WTC11 (cell line): ENCODE data around the gene NHS. TPM values are rescaled to one million over a fixed set of nuclear protein-coding genes. Genes with fewer than 3 reads are reported as not detected.

ENCODE experiments used
- ATAC-seq: fragments of 200-7000 bp; cut with Tn5 transposase; 2 replicates; pipeline ENCODE4 v1.10.0; 2021; ENCODE audit warnings: mild to moderate bottlenecking, moderate library complexity
- CTCF ChIA-PET: fragments of 300-600 bp; sonication (Branson Sonifier 250); formaldehyde crosslinking; loops from one replicate; lab custom pipeline; 2021; ENCODE audit warnings: antibody characterized with exemption; lab: Charles Lee
- POLR2A ChIA-PET: fragments of 350-600 bp; sonication (Branson Sonifier 250); formaldehyde crosslinking; loops from one replicate; lab custom pipeline; 2021; ENCODE audit warnings: antibody characterized with exemption; lab: Charles Lee
- DNase-seq: peaks from one replicate; pipeline ENCODE4 v3.0.0; 2021; ENCODE audit warnings: low spot score
- H3K27ac Mint-ChIP-seq: 2 replicates; pipeline ENCODE4 v1.8.0; 2021; ENCODE audit warnings: mixed read lengths
- H3K27me3 Mint-ChIP-seq: 2 replicates; pipeline ENCODE4 v1.8.0; 2021; ENCODE audit warnings: low read depth, mild to moderate bottlenecking, moderate library complexity, mixed read lengths
- H3K36me3 Mint-ChIP-seq: 2 replicates; pipeline ENCODE4 v1.8.0; 2021; ENCODE audit warnings: mixed read lengths
- H3K4me1 Mint-ChIP-seq: 2 replicates; pipeline ENCODE4 v1.8.0; 2022; ENCODE audit warnings: mixed read lengths
- H3K4me3 Mint-ChIP-seq: 2 replicates; pipeline ENCODE4 v1.8.0; 2021; ENCODE audit warnings: mild to moderate bottlenecking, moderate library complexity, mixed read lengths
- H3K9me3 Mint-ChIP-seq: 2 replicates; pipeline ENCODE4 v1.8.0; 2021; ENCODE audit warnings: mixed read lengths
- ARID4B ChIP-seq: sonication (generic); formaldehyde crosslinking; IDR thresholded peaks from 2 replicates; pipeline ENCODE4 v1.8.0; 2023; ENCODE audit warnings: missing genetic modification reagents, mild to moderate bottlenecking, borderline replicate concordance
- CREM ChIP-seq: sonication (generic); formaldehyde crosslinking; IDR thresholded peaks from 2 replicates; pipeline ENCODE4 v1.8.1; 2022; ENCODE audit warnings: mild to moderate bottlenecking, missing genetic modification reagents, moderate library complexity
- CTCF ChIP-seq: fragments of 200-600 bp; IDR thresholded peaks from 2 replicates; pipeline ENCODE4 v1.8.0; 2022; ENCODE audit warnings: antibody characterized with exemption
- E2F1 ChIP-seq: sonication (generic); formaldehyde crosslinking; IDR thresholded peaks from 2 replicates; pipeline ENCODE4 v1.8.0; 2022; ENCODE audit warnings: mild to moderate bottlenecking, missing genetic modification reagents
- ERG ChIP-seq: fragments of 250-450 bp; sonication (Bioruptor Pico); IDR thresholded peaks from 2 replicates; pipeline ENCODE4 v1.8.0; 2021; ENCODE audit warnings: mild to moderate bottlenecking
- FOXK1 ChIP-seq: sonication (generic); formaldehyde crosslinking; IDR thresholded peaks from 2 replicates; pipeline ENCODE4 v1.8.0; 2022; ENCODE audit warnings: mild to moderate bottlenecking, moderate library complexity, missing genetic modification reagents
- GRHL2 ChIP-seq: fragments of 250-450 bp; sonication (Bioruptor Pico); IDR thresholded peaks from 2 replicates; pipeline ENCODE4 v1.8.0; 2022; ENCODE audit warnings: mild to moderate bottlenecking, moderate library complexity; ENCODE audit not compliant: insufficient replicate concordance, severe bottlenecking
- JUN ChIP-seq: sonication (generic); formaldehyde crosslinking; IDR thresholded peaks from 2 replicates; pipeline ENCODE4 v1.8.0; 2023; ENCODE audit warnings: mild to moderate bottlenecking, missing genetic modification reagents
- MYBL2 ChIP-seq: sonication (generic); formaldehyde crosslinking; IDR thresholded peaks from 2 replicates; pipeline ENCODE4 v1.8.1; 2023; ENCODE audit warnings: mild to moderate bottlenecking, moderate library complexity, missing genetic modification reagents
- NR1H2 ChIP-seq: sonication (generic); formaldehyde crosslinking; IDR thresholded peaks from 2 replicates; pipeline ENCODE4 v1.9.0; 2021; ENCODE audit warnings: mild to moderate bottlenecking, moderate library complexity, missing genetic modification reagents
- NR2C2 ChIP-seq: sonication (generic); formaldehyde crosslinking; IDR thresholded peaks from 2 replicates; pipeline ENCODE4 v1.8.0; 2022; ENCODE audit warnings: mild to moderate bottlenecking, missing genetic modification reagents
- OVOL2 ChIP-seq: fragments of 250-450 bp; sonication (Bioruptor Pico); IDR thresholded peaks from 2 replicates; pipeline ENCODE4 v1.9.0; 2021; ENCODE audit warnings: mild to moderate bottlenecking, borderline replicate concordance
- SMAD4 ChIP-seq: sonication (generic); formaldehyde crosslinking; IDR thresholded peaks from 2 replicates; pipeline ENCODE4 v1.8.0; 2022; ENCODE audit warnings: mild to moderate bottlenecking, missing genetic modification reagents
- SP1 ChIP-seq: sonication (generic); formaldehyde crosslinking; conservative IDR thresholded peaks from 2 replicates; pipeline ENCODE4 v1.8.1; 2022; ENCODE audit warnings: missing genetic modification reagents
- STAT6 ChIP-seq: sonication (generic); formaldehyde crosslinking; conservative IDR thresholded peaks from 2 replicates; pipeline ENCODE4 v1.8.1; 2023; ENCODE audit warnings: mild to moderate bottlenecking, low read depth, missing genetic modification reagents, moderate library complexity
- TEAD1 ChIP-seq: sonication (generic); formaldehyde crosslinking; IDR thresholded peaks from 2 replicates; pipeline ENCODE4 v1.8.0; 2022; ENCODE audit warnings: mild to moderate bottlenecking, missing genetic modification reagents
- TP53 ChIP-seq: sonication (generic); formaldehyde crosslinking; IDR thresholded peaks from 2 replicates; pipeline ENCODE4 v1.8.1; 2023; ENCODE audit warnings: mild to moderate bottlenecking, missing genetic modification reagents
- USF2 ChIP-seq: sonication (generic); formaldehyde crosslinking; IDR thresholded peaks from 2 replicates; pipeline ENCODE4 v1.8.1; 2023; ENCODE audit warnings: mild to moderate bottlenecking, missing genetic modification reagents, moderate library complexity
- total RNA-seq: library from RNA; stranded (reverse); gene quantifications from 3 replicates; pipeline ENCODE4 v1.2.3, GENCODE V29; 2021

The NHS gene
- total RNA-seq, 1 experiment from 2014 or later, result 5.8 TPM

- no peaks in the 10 kb centered on the region for H3K36me3 Mint-ChIP-seq
- POLR2A ChIA-PET, result no interaction called here
- no peaks in the 10 kb centered on the region for H3K9me3 Mint-ChIP-seq
- H3K27me3 Mint-ChIP-seq, result no peaks in the 10 kb centered on the region
- ATAC-seq (no peak), DNase-seq (no peak)
- H3K4me3 Mint-ChIP-seq, result no peak overlapping the region
- no peak for TF ChIP-seq USF2 (CRISPR knock-in tag)
- TF ChIP-seq CTCF, result no peak
- no peak for TF ChIP-seq ERG (CRISPR knock-in tag)
- TF ChIP-seq SMAD4 (CRISPR knock-in tag), result no peak
- no peak for TF ChIP-seq TP53 (CRISPR knock-in tag)
- no peak for TF ChIP-seq MYBL2 (CRISPR knock-in tag)
- TF ChIP-seq, all 79 proteins: peak for 0
- CTCF ChIA-PET, result interaction anchor here (1.0 to 1.2 kb wide), 2 partner anchors 128 to 236 kb away, joined by 3 to 4 read pairs; no protein-coding TSS in a partner anchor
- H3K4me1 Mint-ChIP-seq, result peaks cover 13% of the 10 kb centered on the region
- H3K27ac Mint-ChIP-seq, result no peak overlapping the region
These were observed 216.7 kb downstream of the NHS start for GRCh38 chrX:17591741-17592110.

GRCh38 chrX:17592117-17592516, 217.1 kb downstream of the NHS start:
- ChIA-PET POLR2A (no interaction called here), CTCF (interaction anchor here (1.8 kb wide), 1 partner anchor 57 kb away, joined by 4 read pairs; no protein-coding TSS in a partner anchor)
- DNase-seq (no peak), ATAC-seq (no peak)
- no peak overlapping the region for H3K27ac Mint-ChIP-seq
- no peaks in the 10 kb centered on the region for H3K27me3 Mint-ChIP-seq
- H3K36me3 Mint-ChIP-seq, result no peaks in the 10 kb centered on the region
- peaks cover 11% of the 10 kb centered on the region for H3K4me1 Mint-ChIP-seq
- H3K9me3 Mint-ChIP-seq, result no peaks in the 10 kb centered on the region
- no peak overlapping the region for H3K4me3 Mint-ChIP-seq
- TF ChIP-seq OVOL2 (no peak), GRHL2 (CRISPR knock-in tag) (no peak), NR2C2 (no peak), CREM (CRISPR knock-in tag) (no peak), SP1 (CRISPR knock-in tag) (no peak), E2F1 (CRISPR knock-in tag) (no peak), STAT6 (CRISPR knock-in tag) (no peak), TP53 (CRISPR knock-in tag) (no peak), ARID4B (CRISPR knock-in tag) (no peak), FOXK1 (CRISPR knock-in tag) (no peak), TEAD1 (CRISPR knock-in tag) (no peak), JUN (CRISPR knock-in tag) (no peak), NR1H2 (CRISPR knock-in tag) (no peak)
